B cell (primary cell): ENCODE results near the gene ARID3B. TPM values are rescaled to one million over a fixed set of nuclear protein-coding genes. Genes with fewer than 3 reads are reported as not detected.
A peak's percentile ranks its signal among the peaks of the same experiment; 100 is the strongest.

Experiments
- ATAC-seq: fragments of 200-7000 bp; cut with Tn5 transposase; one replicate; pipeline ENCODE4 v1.10.0; 2021; ENCODE audit warnings: low read depth, mild to moderate bottlenecking, moderate number of reproducible peaks, moderate library complexity
- CTCF ChIA-PET: fragments of 350-600 bp; sonication (Branson Sonifier 250); formaldehyde crosslinking; loops from one replicate; lab custom pipeline; 2021; ENCODE audit warnings: antibody characterized with exemption, inconsistent platforms; lab: Charles Lee
- POLR2A ChIA-PET: fragments of 350-600 bp; sonication (Branson Sonifier 250); formaldehyde crosslinking; loops from one replicate; lab custom pipeline; 2021; ENCODE audit warnings: antibody characterized with exemption; lab: Charles Lee
- DNase-seq: peaks from one replicate; pipeline ENCODE4 v3.0.0; 2013
- H2AFZ ChIP-seq: 2 replicates; pipeline ENCODE4 v1.6.1; 2012; ENCODE audit warnings: mild to moderate bottlenecking, low read depth, low read length; ENCODE audit not compliant: insufficient read depth, poor library complexity, severe bottlenecking
- H3K27ac ChIP-seq, 2 donors: 1 replicate in 1 of 2; 2 replicates in 1 of 2; pipeline ENCODE4 v1.5.1; 2012 to 2013; ENCODE audit warnings: low read length in 2 of 2, mild to moderate bottlenecking in 2 of 2, moderate library complexity in 1 of 2
- H3K27me3 ChIP-seq, 4 experiments: fragments of 200-600 bp in 1 of 4; sonication (generic) in 1 of 4; replicated peaks in 1 of 4; 1 replicate in 2 of 4; 2 replicates in 2 of 4; pipeline versions ENCODE4 v1.6.1 to v1.7.0; 2013 to 2016; ENCODE audit warnings: low read length in 3 of 4, mild to moderate bottlenecking in 2 of 4, mixed read lengths in 1 of 4, moderate library complexity in 1 of 4; ENCODE audit not compliant: insufficient read depth in 4 of 4, control insufficient read depth in 3 of 4; ENCODE audit errors: control extremely low read depth in 1 of 4
- H3K36me3 ChIP-seq, 2 experiments: replicated peaks in 1 of 2; 1 replicate in 1 of 2; 2 replicates in 1 of 2; pipeline versions ENCODE4 v1.6.1 to v1.7.1; 2013; ENCODE audit warnings: low read length in 1 of 2; ENCODE audit not compliant: insufficient read depth in 2 of 2, control insufficient read depth in 1 of 2; ENCODE audit errors: control extremely low read depth in 1 of 2, extremely low read depth in 1 of 2
- H3K4me1 ChIP-seq, 2 donors: fragments of 200-600 bp in 1 of 2; sonication (generic) in 1 of 2; 1 replicate in 1 of 2; 2 replicates in 1 of 2; pipeline versions ENCODE4 v1.5.1 to v1.6.1; 2013 to 2017; ENCODE audit warnings: low read length in 2 of 2; ENCODE audit not compliant: control insufficient read depth in 2 of 2, insufficient read depth in 2 of 2
- H3K4me2 ChIP-seq: replicated peaks from 2 replicates; pipeline ENCODE3; 2012; ENCODE audit warnings: mild to moderate bottlenecking, low read depth, low read length; ENCODE audit not compliant: poor library complexity, severe bottlenecking
- H3K4me3 ChIP-seq, 5 experiments: fragments of 200-600 bp in 1 of 5; sonication (generic) in 1 of 5; 1 replicate in 3 of 5; 2 replicates in 2 of 5; pipeline versions ENCODE4 v1.5.1 to v1.7.0; 2011 to 2016; ENCODE audit warnings: low read length in 4 of 5, mild to moderate bottlenecking in 4 of 5, low read depth in 2 of 5, control low read depth in 1 of 5, moderate library complexity in 1 of 5; ENCODE audit not compliant: insufficient read depth in 1 of 5; ENCODE audit errors: control extremely low read depth in 1 of 5, extremely low read depth in 1 of 5
- H3K79me2 ChIP-seq: fragments of 200-600 bp; sonication (generic); one replicate; pipeline ENCODE4 v1.6.0; 2016; ENCODE audit warnings: low read length; ENCODE audit not compliant: control insufficient read depth, insufficient read depth
- H3K9ac ChIP-seq: fragments of 200-600 bp; sonication (generic); 2 replicates; pipeline ENCODE4 v1.6.1; 2017; ENCODE audit warnings: mild to moderate bottlenecking, low read length, moderate library complexity
- H3K9me3 ChIP-seq, 3 donors: one replicate each; pipeline versions ENCODE4 v1.6.1 to v1.7.1; 2013; ENCODE audit warnings: low read length in 2 of 3; ENCODE audit not compliant: control insufficient read depth in 2 of 3, insufficient read depth in 1 of 3; ENCODE audit errors: control extremely low read depth in 1 of 3
- H4K20me1 ChIP-seq: 2 replicates; pipeline ENCODE4 v1.6.0; 2012; ENCODE audit warnings: mild to moderate bottlenecking, low read length; ENCODE audit not compliant: insufficient read depth, control insufficient read depth, poor library complexity, severe bottlenecking
- H3K27ac Mint-ChIP-seq: one replicate; pipeline ENCODE4 v1.8.0; 2021; ENCODE audit warnings: mixed read lengths
- H3K27me3 Mint-ChIP-seq: one replicate; pipeline ENCODE4 v1.8.0; 2021; ENCODE audit warnings: mixed read lengths
- H3K4me1 Mint-ChIP-seq: one replicate; pipeline ENCODE4 v1.8.0; 2021; ENCODE audit warnings: mixed read lengths
- H3K4me3 Mint-ChIP-seq: one replicate; pipeline ENCODE4 v1.8.0; 2021; ENCODE audit warnings: mixed read lengths
- H3K9me3 Mint-ChIP-seq: one replicate; pipeline ENCODE4 v1.8.0; 2022; ENCODE audit warnings: mixed read lengths; ENCODE audit not compliant: insufficient read depth
- CTCF ChIP-seq: fragments of 200-600 bp; IDR thresholded peaks from one replicate; pipeline ENCODE4 v1.8.0; 2022; ENCODE audit warnings: antibody characterized with exemption, mild to moderate bottlenecking
- EZH2 ChIP-seq: IDR thresholded peaks from 2 replicates; pipeline ENCODE4 v1.6.1; 2012; ENCODE audit warnings: borderline replicate concordance, low read depth, mild to moderate bottlenecking, moderate library complexity, low read length; ENCODE audit not compliant: insufficient read depth, poor library complexity, severe bottlenecking
- WGBS: methylation state at CpG from one replicate; pipeline ENCODE4 v1.1.5; 2013; ENCODE audit warnings: missing lambda C conversion rate; ENCODE audit not compliant: insufficient coverage; 5-methylcytosine and 5-hydroxymethylcytosine counted together
- intact Hi-C: fragments of 100-400 bp; cut with micrococcal nuclease; formaldehyde crosslinking; loops from one replicate; pipeline ENCODE4 v1.10.0; 2022
- polyA plus RNA-seq: library from polyadenylated mRNA; depleted of rRNA; stranded (reverse); fragments of >200 nt; gene quantifications from 2 replicates; pipeline ENCODE4 v1.2.3, GENCODE V29; 2012
- total RNA-seq, 2 donors: library from RNA; stranded (reverse); fragments of 120-200 nt in 1 of 2; gene quantifications; 1 replicate in 1 of 2; 2 replicates in 1 of 2; pipeline versions ENCODE4 v1.2.3 to v1.2.4, GENCODE V29; 2013 to 2022

Gene ARID3B
- total and polyA plus RNA-seq, 2 donors (not counting 1 experiment from before 2014, with no cell fraction given): 23.0 to 31.0 TPM

- H3K4me3 Mint-ChIP-seq: no peak overlapping the region
- Histone ChIP-seq H3K9ac (no peak overlapping the region), H3K27me3 (no peaks in the 10 kb centered on the region), H3K9me3 (no peaks in the 10 kb centered on the region), H3K4me3 (no peak overlapping the region), H2AFZ (no peak overlapping the region), H3K4me2 (no peak overlapping the region), H3K36me3 (peaks cover 1 to 85% of the 10 kb centered on the region in 2 experiments), H3K4me1 (peaks cover 20 to 47% of the 10 kb centered on the region in 2 donors), H3K27ac (peak overlapping the region in 1 of 2 donors; percentile 1), H4K20me1 (peaks cover 87% of the 10 kb centered on the region), H3K79me2 (peaks cover 61% of the 10 kb centered on the region)
- no peak for ATAC-seq
- intact Hi-C loops: no loop called here
- H3K4me1 Mint-ChIP-seq: peaks cover 42% of the 10 kb centered on the region
- CTCF ChIA-PET: interaction anchor here (1.0 to 23.4 kb wide), 5 partner anchors 10 to 278 kb away, joined by 3 to 596 read pairs (median 3); partner anchors contain the start of gene CSK
- no peak overlapping the region for H3K27ac Mint-ChIP-seq
- TF ChIP-seq EZH2 (no peak), CTCF (no peak)
- H3K27me3 Mint-ChIP-seq: no peaks in the 10 kb centered on the region
- DNase-seq: no peak
- POLR2A ChIA-PET: no interaction called here
- WGBS: no CpG with 5 or more reads among the region's 3 CpGs
- no peaks in the 10 kb centered on the region for H3K9me3 Mint-ChIP-seq
These were observed 81.7 kb downstream of the ARID3B start for GRCh38 chr15:74622758-74623157.

GRCh38 chr15:74624020-74624602 lies 83.1 kb downstream of the ARID3B start:
- no peak for ATAC-seq
- intact Hi-C loops: no loop called here
- no peaks in the 10 kb centered on the region for H3K27me3 ChIP-seq
- peaks cover 34 to 57% of the 10 kb centered on the region in 2 donors for H3K4me1 ChIP-seq
- Mint-ChIP-seq H3K9me3 (no peaks in the 10 kb centered on the region), H3K4me1 (peaks cover 47% of the 10 kb centered on the region), H3K4me3 (no peak overlapping the region), H3K27me3 (no peaks in the 10 kb centered on the region), H3K27ac (no peak overlapping the region)
- peaks cover 85% of the 10 kb centered on the region for H4K20me1 ChIP-seq
- H3K79me2 ChIP-seq: peaks cover 60% of the 10 kb centered on the region
- ChIA-PET CTCF (interaction anchor here (1.0 to 23.4 kb wide), 3 partner anchors 9 to 277 kb away, joined by 3 to 596 read pairs (median 371); partner anchors contain the start of gene CSK), POLR2A (no interaction called here)
- no peak overlapping the region for H3K4me3 ChIP-seq
- no peak overlapping the region for H3K9ac ChIP-seq
- DNase-seq: no peak
- H3K9me3 ChIP-seq: no peaks in the 10 kb centered on the region
- H2AFZ ChIP-seq: no peak overlapping the region
- H3K27ac ChIP-seq: peak overlapping the region in 1 of 2 donors; percentile 1
- no peak overlapping the region for H3K4me2 ChIP-seq
- WGBS: 97% methylated on average over 3 of the region's 7 CpGs
- H3K36me3 ChIP-seq: peaks cover 1 to 93% of the 10 kb centered on the region in 2 experiments
- no peak for TF ChIP-seq CTCF
- TF ChIP-seq EZH2: no peak
